SHP77 (cell line): ENCODE data around the gene COL9A3.
A peak's percentile ranks its signal among the peaks of the same experiment; 100 is the strongest.

Source experiments
- DNase-seq, 2 experiments: peaks; one replicate each; lab custom pipeline; 2025; lab: John Stamatoyannopoulos, UW

Gene COL9A3

GRCh38 chr20:62823688-62824475 is 7.0 kb downstream of the COL9A3 start:
- DNase-seq: no peak

- peak in 1 of 2 experiments; percentile 61 for DNase-seq
Observed at GRCh38 chr20:62824476-62825332, 7.9 kb downstream of the COL9A3 start.

- DNase-seq: no peak
Observed at GRCh38 chr20:62825333-62825985, 8.6 kb downstream of the COL9A3 start.

GRCh38 chr20:62825986-62826645 is 9.3 kb downstream of the COL9A3 start:
- no peak for DNase-seq

GRCh38 chr20:62826646-62827310 is 9.9 kb downstream of the COL9A3 start:
- DNase-seq: no peak

- no peak for DNase-seq
Observed at GRCh38 chr20:62827311-62828038, 10.6 kb downstream of the COL9A3 start.

GRCh38 chr20:62828051-62828450 is 11.2 kb downstream of the COL9A3 start:
- DNase-seq: no peak

GRCh38 chr20:62828511-62829230 is 11.8 kb downstream of the COL9A3 start:
- DNase-seq: no peak

- DNase-seq: no peak
Observed at GRCh38 chr20:62829231-62830230, 12.7 kb downstream of the COL9A3 start.

- no peak for DNase-seq
Observed at GRCh38 chr20:62830251-62830650, 13.4 kb downstream of the COL9A3 start.

- no peak for DNase-seq
Observed at GRCh38 chr20:62830821-62831220, 14.0 kb downstream of the COL9A3 start.

- DNase-seq: no peak
Observed at GRCh38 chr20:62831361-62831788, 14.5 kb downstream of the COL9A3 start.

- no peak for DNase-seq
Observed at GRCh38 chr20:62831854-62832211, 15.0 kb downstream of the COL9A3 start.

GRCh38 chr20:62832212-62832922 is 15.5 kb downstream of the COL9A3 start:
- peak; percentile 60 to 66 for DNase-seq

GRCh38 chr20:62832951-62833391 is 16.1 kb downstream of the COL9A3 start:
- DNase-seq: peak in 1 of 2 experiments; percentile 32

- peak in 1 of 2 experiments; percentile 25 for DNase-seq
Observed at GRCh38 chr20:62834967-62835730, 18.3 kb downstream of the COL9A3 start.
